ENCODE data around the gene SMIM28.
"Not testable (repeated sequence)": the region's sequence is repeated elsewhere in the genome, so short reads cannot be mapped to it uniquely, and the experiment has no call there.

Gene SMIM28

DNA sequence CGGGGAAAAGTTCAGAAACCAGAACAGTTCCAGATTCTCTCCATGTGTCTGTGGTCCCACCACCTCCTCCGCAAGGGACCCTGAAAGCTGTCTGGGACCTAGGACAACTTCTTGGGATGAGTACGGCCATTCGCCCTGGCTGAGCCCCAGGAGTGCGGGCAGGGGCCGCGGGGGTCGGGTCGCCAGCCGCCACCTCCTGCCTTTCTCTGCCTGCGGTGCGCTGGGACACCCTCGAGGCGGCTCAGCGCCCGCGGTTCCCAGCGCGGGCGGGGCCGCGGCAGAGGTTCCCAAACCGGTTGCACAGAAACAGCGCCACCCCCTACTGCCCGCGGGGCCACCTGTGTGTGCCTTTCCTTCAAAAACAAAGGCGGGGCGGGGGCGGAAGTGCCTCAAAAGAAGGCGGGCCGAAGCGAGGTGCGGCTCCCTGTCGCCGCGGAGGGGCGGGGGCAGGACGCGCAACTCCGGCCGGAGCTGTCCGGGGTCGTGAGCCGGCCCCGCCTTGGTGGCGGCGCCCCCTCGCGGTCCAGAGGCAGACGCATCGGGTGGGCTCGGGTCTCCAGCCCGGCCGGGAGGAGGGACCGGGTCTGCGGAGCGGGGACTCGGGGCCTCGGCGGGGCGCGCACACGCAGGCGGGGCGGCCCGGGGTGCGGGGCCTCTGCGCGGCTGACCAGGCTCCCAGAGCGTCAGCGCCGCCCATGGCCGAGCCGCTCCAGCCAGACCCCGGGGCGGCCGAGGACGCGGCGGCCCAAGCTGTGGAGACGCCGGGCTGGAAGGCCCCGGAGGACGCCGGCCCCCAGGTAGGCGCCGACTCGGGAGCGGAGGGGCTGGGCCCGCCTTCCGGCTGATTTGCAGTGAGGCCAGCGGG, 26.3 kb downstream of the SMIM28 start, which contains the start of gene HEBP2:
TSS of gene HEBP2 (plus strand) at position 423 of the 865 bp plus-strand sequence. CDS start at position 696, 273 bp downstream.
- FAIRE-seq, result peak; percentile 80
- peak; percentile 81 for DNase-seq (ENCODE audit: extremely low spot score, insufficient read length, low read depth)

DNA sequence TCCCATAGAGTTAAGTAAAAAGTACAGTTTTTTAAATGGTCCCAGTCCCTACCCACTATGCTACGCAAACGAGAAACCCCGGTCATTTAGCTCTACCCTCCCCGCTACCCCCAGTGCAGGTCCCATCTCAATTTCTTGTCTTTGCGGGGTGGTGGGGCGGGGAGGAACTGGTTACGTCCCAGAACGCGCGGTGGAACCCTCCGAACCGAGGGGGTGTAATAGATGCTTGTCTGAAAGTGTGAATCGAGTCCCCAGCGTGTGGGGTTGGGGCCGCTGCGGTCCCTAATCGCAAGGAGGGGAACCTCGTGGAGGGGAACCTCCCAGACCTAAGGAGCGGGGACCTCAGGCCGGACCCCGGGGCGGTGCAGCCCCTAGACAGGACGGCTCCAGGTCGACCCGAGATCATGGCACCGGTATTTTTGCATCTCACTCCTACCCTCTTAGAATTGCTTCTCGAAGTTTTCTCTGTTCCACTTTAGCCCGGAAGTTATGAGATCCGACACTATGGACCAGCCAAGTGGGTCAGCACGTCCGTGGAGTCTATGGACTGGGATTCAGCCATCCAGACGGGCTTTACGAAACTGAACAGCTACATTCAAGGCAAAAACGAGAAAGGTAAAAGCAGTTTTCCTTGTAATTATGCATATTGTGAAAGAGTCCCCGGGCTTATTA, 27.1 kb downstream of the SMIM28 start:
- DNase-seq (ENCODE audit: extremely low spot score, insufficient read length, low read depth) (no peak), FAIRE-seq (no peak)

DNA sequence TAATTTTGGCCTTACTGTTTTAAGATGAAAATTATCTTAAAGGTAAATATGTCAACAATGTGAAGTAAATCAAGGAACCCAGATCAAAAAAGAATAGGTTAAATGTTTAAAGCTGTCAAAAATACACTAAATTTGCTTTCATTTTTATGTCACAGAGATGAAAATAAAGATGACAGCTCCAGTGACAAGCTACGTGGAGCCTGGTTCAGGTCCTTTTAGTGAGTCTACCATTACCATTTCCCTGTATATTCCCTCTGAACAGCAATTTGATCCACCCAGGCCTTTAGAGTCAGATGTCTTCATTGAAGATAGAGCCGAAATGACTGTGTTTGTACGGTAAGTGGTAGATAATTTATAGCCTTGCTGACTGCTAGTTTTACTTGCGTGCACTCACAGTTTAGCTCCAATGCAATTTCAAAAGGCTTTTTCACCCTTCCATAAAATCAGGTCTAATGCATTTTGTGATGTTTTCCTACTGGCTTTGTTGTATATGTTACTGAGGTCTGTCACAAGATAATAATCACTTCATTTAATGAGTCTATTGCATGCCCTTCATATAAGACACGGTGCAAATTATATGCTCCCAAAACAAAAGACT, 28.2 kb downstream of the SMIM28 start:
- FAIRE-seq (no peak), DNase-seq (ENCODE audit: extremely low spot score, insufficient read length, low read depth) (no peak)

DNA sequence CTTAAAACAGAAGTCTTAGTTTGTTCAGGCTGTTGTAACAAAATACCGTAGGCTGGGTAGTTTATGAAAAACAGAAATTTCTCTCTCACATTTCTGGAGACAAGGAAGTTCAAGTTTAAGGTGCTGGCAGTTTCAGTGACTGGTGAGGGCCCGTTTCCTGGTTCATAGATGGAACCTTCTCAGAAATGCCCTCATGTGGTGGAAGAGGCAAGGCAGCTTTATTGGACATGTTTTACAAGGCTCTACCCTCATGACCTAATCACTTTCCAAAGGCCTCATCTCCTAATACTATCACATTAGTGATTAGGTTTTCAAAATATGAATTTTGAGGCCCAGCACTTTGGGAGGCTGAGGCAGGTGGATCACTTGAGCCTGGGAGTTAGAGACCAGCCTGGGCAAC, 28.7 kb downstream of the SMIM28 start:
- DNase-seq (ENCODE audit: extremely low spot score, insufficient read length, low read depth) (no peak), FAIRE-seq (no peak)

DNA sequence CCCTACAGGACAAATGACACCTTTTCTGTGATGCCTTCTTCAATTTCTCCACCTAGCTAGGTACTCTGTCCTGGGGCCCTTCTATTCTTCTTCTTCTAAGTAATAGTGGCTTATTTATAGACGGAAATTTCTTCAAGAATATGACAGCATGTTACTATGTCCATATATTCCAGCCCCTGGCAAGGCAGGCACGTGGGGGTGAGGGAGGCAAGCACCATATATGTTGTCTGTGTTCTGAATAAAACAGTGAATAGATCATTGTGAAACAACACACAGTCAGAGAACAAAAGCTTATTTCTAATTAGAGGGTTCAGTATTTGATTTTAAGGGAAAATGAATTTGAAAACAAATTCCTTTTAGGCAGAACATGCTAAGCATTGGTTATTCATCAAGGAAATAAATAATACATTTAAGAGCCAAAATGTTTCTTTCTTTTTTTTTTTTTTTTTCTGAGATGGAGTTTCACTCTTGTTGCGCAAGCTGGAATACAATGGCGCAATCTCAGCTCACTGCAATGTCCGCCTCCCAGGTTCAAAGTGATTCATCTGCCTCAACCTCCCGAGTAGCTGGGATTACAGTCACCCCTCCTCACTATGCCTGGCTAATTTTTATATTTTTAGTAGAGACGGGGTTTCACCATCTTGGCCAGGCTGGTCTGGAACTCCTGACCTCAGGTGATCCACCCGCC, 32.5 kb downstream of the SMIM28 start:
- DNase-seq (ENCODE audit: extremely low spot score, insufficient read length, low read depth) (no peak), FAIRE-seq (no peak)

DNA sequence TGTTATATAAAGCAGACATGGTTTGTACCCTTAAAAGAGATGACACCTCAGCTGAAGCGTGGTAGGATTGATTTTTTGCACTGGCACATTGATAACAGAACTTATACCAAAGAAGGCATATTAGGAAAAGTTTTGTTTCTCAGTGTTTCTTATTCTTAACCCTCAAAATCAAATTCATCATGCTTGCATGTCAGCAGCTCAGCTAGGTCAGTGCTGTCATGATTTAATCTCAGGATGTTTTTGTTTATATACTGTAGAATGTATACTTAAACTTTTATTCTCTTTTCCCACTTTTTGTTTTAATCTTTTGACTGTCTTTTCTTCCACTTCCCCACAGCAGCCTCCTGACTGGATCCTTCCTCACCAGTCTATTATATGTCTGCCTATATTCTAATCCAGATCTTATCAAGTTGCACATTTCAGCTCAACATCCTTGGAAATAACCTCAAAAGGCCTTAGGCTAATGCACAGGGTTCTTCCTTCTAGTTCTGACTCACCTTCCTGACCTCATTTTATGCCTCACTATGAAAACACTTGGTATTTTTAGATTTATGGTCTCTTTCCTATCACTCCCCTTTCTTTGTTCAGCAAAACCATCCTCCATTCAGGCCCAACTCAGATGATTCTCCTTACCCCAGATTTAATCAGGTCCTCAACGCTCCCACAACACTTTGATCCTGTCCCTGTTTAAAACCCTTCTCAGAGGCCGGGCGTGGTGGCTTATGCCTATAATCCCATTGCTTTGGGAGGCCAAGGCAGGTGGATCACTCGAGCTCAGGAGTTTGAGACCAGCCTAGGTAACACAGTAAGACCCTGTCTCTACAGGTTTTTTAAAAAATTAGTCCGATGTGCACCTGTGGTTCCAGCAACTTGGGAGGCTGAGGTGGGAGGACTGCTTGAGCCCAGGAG, 33.5 kb downstream of the SMIM28 start:
- no peak for DNase-seq (ENCODE audit: extremely low spot score, insufficient read length, low read depth)
- no peak for FAIRE-seq

DNA sequence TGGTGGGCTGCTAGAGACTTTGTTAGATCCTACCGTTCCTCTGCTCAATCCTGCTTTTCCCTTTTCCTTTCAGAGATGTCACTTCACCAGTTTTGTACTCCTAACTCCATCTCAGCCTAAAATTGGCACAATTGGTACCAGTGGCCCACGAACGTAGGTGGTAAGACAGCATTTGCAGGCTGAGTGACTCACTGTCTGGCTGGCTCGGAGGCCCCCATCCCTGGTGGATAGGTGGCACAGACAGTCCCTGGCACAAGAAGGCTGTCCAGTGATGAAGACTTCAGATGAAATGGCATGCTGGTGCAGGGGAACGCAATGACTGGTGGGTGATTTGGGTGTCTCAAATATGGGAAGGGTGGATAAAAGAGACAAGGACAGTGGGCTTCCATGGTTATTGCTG, 37.4 kb downstream of the SMIM28 start:
- FAIRE-seq (no peak), DNase-seq (ENCODE audit: extremely low spot score, insufficient read length, low read depth) (no peak)

DNA sequence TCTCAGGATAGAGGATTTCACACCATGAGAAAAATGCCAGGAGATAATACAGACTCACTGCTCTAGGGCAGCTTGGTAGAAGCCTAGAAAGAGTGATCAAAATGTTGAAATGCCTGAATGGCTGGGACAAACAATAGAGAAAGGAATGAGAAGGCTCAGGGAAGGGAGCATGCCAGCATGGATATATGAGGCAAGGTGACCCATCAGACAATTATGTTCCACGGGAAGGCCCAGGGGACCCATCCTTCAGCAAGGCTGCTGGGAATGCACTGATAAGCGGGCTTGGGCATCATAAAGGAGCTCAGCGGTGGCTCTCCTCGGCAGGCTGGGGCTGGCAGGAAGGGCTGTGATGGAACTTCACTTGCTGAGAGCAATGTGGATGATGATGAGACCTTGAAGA, 38.5 kb downstream of the SMIM28 start:
- no peak for FAIRE-seq
- DNase-seq (ENCODE audit: extremely low spot score, insufficient read length, low read depth), result no peak

DNA sequence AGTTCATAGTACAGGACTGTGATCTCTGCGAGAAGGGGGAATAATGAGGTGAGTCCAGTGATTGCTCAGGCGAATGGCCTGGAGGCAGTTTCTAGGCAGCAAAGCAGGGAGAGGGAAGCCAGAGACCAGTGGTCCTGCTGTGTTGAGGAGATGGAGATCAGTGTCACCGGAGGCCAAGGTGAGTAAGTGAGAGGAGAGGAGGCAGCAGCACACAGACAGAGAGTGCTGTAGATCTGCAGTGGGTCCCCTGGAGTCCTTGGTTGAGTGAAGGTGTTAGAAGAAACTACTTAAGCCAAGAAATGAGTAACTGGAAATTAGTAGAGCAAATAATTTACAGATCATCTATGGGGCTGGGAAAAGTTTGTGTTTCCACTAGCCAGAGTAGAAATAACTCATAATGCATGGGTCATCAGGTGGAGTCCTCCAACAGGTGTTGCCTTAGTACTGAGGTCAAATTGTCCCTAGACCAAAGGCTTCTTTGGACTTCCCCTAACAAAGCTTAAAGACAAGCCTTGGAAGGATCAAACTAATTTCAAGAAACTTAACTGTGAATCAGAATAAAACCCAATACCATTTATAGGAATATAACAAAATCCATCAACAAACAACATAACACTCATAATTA, 39.9 kb downstream of the SMIM28 start:
- DNase-seq (ENCODE audit: extremely low spot score, insufficient read length, low read depth) (no peak), FAIRE-seq (no peak)

DNA sequence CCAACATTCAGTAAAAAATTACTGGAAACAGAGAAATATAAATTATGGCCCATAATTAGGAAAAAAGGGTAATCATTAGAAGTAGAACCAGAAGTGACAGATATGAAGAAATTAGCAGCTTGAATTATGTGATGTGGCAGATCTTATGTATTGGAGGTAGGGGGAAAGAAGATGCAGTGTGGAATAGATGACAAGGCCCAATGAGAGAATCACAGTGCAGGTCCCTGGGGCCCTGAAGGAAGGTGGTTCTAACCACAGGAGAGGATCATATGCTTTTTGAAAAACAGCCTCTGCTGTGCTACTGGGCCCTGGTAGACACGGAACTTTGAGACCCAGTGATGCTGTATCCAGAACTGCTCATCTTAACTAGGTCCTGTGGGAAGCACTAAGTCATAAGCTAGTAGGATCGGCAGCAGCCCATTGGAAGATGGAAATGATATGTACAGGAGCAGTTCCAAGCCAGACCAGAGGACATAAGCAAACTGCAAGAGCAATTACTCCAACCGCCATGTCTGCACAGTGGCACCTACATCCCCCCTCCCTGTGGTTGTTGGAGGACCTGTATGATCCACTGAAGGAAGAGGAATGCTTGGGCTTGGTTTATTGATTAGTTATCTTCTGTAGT, 40.5 kb downstream of the SMIM28 start:
- FAIRE-seq (no peak), DNase-seq (ENCODE audit: extremely low spot score, insufficient read length, low read depth) (no peak)

DNA sequence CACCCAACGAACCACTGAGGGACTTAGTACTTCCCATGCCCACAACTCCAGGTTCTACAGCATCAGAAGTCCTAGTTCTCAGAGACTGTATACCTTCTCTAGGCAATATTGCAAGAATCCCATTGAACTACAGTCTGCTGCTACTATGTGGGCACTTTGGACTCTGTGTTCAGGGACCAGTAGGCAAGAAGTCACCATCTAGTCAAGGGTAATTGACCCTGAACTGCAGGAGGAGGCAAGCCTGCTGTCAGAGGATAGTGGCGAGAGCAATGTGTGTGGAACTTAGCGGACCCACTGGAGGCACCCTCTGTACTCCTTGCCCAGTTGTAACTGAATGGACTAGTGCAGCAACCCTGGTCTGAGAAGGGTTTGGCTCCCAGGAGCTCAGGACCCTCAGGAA, 42.1 kb downstream of the SMIM28 start:
- no peak for FAIRE-seq
- DNase-seq (ENCODE audit: extremely low spot score, insufficient read length, low read depth), result no peak

DNA sequence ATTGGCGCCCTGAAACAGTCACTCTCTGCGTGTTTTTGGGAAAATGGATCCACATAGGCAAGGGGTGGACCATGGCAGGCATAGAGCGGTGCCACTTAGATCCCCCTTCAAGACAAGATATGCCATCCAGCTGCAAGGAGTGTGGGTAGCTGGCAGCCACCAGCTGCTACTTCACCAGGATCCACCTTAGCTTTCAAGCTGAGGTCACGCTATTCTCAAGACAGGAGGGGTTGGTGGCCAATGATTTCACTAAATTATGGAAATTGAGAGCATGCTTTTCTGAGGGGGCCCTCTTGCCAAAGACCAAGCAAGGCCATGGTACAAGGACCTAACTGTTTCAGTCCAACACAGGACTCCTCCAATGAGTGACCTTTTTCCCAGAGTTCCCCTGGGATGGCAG, 42.7 kb downstream of the SMIM28 start:
- no peak for DNase-seq (ENCODE audit: extremely low spot score, insufficient read length, low read depth)

DNA sequence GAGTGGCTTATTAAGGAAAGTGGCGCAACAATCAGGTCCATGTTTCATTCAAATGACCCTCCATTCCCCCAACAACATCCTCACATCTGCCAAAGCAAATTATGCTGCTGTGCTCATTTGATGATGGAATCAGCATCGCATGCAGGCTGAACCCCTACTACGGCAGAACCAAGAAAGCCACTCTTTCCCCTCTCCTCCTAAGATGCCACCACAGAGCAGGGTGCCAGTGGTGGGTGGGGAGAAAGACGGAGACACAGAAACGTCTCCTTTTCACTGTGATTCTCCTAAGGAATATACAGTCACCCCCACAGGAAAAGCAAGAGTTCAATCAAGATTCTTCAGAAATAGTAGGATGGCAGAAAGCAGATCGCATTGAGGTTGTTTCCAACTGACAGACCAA, 43.4 kb downstream of the SMIM28 start:
- DNase-seq (ENCODE audit: extremely low spot score, insufficient read length, low read depth) (no peak), FAIRE-seq (no peak)

More for the DNA sequence above, 42.7 kb downstream of the SMIM28 start:
- FAIRE-seq, result no peak

DNA sequence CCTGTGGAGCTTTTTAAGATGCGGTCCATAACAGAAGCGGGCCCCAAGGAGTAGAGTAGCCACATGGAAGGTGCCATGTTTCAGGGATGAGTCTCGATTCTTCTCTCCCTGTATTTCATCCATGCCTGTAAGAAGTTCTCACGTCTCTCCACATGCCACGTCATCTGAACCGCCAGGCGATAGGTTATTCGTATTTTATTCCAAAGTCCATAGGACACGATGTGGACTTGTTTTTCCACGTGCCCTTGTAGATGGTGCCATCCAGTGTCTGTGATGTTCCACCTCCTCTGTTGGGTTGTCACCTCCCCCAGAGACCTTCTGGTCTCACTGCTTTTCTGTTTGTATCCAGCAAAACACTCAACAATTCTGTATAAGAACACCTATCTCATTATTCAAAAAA, 43.9 kb downstream of the SMIM28 start:
- DNase-seq (ENCODE audit: extremely low spot score, insufficient read length, low read depth), result no peak
- no peak for FAIRE-seq

DNA sequence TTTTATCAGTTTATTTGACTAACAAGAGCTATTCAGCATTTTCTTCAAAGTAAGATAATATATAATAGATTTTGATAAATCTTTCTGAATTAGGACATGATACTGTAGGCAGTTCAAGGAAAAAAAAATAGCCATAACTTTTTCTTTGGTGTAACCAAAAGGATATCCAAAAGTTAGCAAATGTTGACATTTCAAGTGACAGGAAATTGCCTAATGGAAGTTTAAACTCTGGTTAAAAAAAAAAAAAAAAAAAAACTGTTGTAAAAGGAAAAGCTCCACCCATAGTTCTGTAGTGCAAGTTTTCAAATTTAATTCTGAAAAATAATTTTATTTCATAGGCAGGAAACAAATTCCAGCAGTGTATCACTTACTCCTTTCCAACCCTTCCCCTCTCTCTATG, 45.2 kb downstream of the SMIM28 start:
- FAIRE-seq (no peak), DNase-seq (ENCODE audit: extremely low spot score, insufficient read length, low read depth) (no peak)

DNA sequence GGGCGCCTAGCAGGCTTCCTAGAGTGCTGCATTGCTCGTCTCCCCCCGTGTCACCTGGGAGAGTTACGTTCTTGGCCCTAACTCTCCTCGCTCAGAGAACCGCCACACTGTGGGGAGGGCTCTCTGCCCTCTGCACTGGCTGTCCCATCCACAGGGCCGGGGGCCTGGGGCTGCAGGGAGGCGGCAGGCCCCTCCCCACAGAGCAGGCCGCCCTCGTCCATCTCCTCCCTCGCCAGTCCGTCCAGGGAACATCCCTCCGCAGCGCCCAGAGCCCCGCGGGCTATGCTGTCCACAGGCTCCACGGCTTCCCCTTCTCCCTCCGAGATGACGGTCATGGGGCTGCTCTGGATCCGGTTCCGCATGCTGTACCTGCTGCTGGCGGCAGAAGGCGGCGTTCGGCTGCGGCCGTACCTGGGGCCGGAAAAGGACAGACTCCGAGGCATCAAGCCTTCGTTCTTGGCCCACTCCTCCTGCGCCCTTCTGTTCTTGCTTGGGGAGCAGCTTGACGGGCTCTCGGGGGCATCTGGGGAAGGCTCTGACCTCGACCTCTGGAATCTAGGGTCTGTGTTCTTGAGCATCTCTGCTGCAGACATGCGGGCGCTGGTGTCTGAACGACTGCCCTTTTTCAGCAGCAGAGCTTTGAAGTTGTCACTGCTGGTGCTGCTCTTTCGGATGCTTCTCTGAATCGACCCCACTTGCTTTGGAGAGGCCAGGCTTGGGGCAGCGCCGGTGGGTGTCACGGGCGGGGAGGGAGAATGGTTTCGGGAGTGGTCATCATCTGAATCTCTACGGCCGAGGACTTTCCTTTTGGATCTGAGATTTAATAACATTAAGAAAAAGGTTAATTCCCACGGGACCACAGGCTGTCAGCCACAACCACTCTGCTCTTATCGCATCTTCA, 46.5 kb downstream of the SMIM28 start:
- no peak for DNase-seq (ENCODE audit: extremely low spot score, insufficient read length, low read depth)
- FAIRE-seq, result no peak

DNA sequence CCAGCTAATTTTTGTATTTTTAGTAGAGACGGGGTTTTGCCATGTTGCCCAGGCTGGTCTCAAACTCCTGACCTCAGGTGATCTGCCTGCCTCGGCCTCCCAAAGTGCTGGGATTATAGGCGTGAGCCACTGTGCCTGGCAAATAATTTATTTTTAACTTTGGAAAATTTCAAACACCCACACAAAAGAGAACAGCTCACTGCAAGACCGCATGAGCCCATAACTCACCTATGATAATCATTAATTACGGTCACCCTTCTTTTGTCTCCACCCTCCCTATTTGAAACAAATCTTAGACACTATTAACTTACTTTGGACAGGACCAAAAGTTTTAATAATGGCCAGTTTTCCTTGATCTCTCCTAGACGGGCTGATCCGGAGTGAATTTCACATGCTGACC, 47.6 kb downstream of the SMIM28 start:
- not testable (repeated sequence) for FAIRE-seq; DNase-seq (ENCODE audit: extremely low spot score, insufficient read length, low read depth)

Data from GM18507 (cell line).